ENCODE data around the gene TTC34.

DNA sequence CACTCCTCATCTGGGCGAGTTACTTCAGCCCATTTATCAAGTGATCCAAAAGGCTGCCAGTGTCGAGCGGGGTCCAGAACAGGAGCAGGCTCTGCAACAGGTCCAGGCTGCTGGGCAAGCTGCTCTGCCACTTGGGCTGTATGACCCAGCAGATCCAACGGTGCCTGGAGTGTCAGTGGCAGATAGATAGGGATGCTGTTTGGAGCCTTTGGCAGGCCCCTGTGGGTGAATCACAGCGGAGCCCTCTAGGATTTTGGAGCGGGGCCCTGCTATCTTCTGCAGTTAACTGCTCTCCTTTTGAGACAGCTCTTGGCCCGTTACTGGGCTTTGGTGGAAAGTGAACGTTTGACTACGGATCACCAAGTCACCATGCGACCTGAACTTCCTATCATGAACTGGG lies 176.2 kb downstream of the TTC34 start:
- TF ChIP-seq, protein P1, sequence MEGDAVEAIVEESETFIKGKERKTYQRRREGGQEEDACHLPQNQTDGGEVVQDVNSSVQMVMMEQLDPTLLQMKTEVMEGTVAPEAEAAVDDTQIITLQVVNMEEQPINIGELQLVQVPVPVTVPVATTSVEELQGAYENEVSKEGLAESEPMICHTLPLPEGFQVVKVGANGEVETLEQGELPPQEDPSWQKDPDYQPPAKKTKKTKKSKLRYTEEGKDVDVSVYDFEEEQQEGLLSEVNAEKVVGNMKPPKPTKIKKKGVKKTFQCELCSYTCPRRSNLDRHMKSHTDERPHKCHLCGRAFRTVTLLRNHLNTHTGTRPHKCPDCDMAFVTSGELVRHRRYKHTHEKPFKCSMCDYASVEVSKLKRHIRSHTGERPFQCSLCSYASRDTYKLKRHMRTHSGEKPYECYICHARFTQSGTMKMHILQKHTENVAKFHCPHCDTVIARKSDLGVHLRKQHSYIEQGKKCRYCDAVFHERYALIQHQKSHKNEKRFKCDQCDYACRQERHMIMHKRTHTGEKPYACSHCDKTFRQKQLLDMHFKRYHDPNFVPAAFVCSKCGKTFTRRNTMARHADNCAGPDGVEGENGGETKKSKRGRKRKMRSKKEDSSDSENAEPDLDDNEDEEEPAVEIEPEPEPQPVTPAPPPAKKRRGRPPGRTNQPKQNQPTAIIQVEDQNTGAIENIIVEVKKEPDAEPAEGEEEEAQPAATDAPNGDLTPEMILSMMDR (IDR thresholded peaks at IDR 0.05): no peak
- TF ChIP-seq EZH2phosphoT487 (IDR thresholded peaks at IDR 0.05): no peak

Measured in neural progenitor cell (in vitro differentiated cells).